GM18498 (cell line): ENCODE results near the gene FCHSD2.
"Not testable (repeated sequence)": the region's sequence is repeated elsewhere in the genome, so short reads cannot be mapped to it uniquely, and the experiment has no call there.

Experiments
- ATAC-seq: cut with Tn5 transposase; IDR thresholded peaks from one replicate; pipeline ENCODE4 v1.9.1; 2021; ENCODE audit warnings: mild to moderate bottlenecking, moderate library complexity; ENCODE audit not compliant: unreplicated experiment

The FCHSD2 gene

DNA sequence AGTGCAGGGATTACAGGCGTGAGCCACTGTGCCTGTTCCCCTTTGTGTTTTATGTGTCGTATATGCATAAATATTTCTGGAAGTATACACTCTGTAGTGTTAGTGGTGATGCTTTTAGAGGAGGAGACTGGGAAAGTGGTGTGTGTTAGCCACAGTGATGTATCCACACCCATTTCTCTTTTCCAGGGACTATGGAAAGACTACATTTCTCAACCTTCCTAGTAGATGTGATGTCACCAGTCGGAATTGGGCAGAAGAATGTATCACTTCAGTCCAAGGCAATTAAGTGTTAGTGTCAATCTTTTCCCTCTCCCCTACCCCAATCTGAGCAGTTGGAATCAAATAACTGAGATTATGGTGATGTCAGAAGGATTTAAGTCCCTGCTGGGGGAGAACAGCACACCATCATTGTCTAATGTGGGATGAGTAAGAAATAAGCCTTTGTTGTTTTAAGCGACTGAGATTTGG, 333.8 kb downstream of the FCHSD2 start:
- ATAC-seq: no peak

DNA sequence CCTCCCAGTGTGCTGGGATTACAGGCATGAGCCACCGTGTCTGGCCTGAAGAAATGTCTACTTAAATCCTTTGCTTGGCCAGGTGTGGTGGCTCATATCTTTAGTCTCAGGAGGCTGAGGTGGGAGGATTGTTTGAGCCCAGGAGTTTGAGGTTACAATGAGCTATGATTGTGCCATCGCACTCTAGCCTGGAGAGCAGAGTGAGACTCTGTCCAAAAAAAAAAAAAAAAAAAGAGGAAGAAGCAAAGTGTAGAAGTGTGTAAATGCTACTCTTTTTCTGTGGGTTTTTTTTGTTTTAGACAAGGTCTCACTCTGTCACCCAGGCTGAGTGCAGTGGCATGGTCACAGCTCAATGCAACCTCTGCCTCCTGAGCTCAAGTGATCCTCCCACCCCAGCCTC, 334.3 kb downstream of the FCHSD2 start:
- ATAC-seq: no peak

DNA sequence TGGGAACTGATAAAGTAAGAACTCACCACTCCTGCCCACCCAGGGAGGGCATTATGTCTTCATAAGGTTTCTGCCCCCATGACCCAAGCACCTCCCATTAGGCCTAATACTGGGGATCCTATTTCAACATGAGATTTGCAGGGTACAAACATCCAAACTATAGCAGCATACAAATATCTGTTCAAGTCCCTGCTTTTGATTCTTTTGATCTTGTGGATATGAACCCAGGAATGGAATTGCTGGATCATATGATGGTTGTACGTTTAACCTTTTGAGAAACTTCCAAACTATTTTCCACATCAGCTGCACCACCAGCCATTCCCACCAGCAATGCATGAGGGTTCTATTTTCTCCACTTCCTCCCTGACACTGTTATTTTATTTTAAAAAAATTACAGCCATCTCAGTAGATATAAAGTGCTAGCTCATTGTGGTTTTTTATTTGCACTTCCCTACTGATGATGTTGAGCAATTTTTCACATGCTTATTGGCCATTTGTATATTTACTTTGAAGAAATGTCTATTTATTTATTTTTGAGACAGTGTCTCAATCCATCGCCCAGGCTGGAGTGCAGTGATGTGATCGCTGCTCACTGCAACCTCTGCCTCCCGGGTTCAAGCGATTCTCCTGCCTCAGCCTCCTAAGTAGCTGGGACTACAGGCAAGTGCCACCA, 335.0 kb downstream of the FCHSD2 start:
- no peak for ATAC-seq

DNA sequence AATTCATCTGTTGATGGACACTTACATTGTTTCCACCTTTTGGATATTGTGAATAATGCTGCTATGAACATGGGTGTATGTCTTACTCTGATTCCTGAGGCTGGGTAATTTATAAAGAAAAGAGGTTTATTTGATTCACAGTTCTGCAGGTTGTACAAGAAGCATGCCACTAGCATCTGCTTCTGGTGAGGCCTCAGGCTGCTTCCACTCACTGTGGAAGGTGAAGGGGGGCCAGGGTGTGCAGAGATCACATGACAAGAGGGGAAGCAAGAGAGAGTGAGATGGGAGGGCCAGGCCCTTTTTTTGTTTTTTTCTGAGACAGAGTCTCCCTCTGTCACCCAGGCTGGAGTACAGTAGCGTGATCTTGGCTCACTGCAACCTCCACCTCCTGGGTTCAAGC, 335.7 kb downstream of the FCHSD2 start:
- not testable (repeated sequence) for ATAC-seq

DNA sequence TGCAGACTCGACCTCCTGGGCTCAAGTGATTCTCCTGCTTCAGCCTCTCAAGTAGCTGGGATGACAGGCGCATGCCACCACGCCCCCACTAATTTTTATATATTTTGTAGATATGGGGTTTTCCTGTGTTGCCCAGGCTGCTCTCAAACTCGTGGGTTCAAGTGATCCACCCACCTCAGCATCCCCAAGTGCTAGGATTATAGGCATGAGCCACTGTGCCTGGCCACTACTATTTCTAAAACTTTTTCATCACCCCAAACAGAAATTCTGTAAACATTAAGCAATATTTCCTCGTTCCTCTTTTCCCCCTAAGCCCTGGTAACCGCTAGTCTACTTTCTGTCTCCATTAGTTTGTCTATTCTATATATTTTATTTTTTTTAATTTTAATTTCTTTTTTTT, 336.9 kb downstream of the FCHSD2 start:
- ATAC-seq: no peak

DNA sequence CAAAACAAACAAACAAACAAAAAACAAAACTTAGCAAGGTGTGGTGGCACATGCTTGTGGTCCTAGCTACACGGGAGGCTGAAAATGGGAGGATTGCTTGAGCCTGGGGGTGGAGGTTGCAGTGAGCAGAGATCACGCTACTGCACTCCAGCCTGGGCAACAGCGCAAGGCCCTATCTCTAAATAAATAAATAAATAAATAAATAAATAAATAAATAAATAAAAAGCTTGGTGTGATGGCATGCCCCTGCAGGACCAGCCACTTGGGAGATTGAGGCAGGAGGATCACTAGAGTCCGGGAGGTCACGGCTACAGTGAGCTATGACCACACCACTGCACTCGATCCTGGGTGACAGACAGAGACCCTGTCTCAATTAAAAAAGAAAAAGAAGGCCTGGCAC, 339.3 kb downstream of the FCHSD2 start:
- no peak for ATAC-seq

DNA sequence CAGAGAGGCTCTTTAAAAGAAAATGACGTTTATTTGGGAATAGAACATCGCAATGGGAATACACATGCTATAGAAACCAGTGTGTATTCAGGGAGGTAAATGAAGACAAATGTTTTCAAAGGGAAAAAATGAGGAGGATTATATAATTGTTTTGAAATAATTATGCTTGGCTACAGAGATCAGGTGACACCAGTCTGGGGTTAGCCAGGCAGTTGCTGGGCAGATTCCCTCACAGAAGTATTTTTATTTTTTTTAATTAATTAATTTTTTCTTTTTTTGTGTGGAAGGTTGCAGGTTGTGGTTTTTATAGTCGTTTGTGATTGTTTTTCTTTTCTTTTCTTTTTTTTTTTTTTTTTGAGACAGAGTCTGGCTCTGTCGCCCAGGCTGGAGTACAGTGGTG, 342.7 kb downstream of the FCHSD2 start:
- no peak for ATAC-seq

DNA sequence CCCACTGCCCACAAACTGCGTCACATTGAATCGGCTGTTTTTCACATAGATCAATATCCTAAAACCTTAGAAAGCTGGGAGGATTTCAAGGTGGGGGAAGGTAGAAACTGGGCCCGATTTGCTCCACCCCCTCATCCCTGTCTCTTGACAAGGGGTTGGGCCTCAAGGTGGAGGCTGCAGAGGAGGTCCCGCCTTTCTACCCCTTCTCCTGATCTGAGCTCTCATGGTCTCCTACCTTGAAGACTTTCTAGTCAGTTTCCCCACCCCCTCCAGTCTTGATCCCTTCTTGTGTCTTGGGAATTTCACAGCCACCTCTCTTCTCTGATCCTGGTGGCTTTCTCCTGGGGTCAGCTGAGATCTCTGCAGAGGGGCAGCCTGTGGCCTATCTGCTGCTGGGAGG, 343.8 kb downstream of the FCHSD2 start:
- ATAC-seq: no peak

DNA sequence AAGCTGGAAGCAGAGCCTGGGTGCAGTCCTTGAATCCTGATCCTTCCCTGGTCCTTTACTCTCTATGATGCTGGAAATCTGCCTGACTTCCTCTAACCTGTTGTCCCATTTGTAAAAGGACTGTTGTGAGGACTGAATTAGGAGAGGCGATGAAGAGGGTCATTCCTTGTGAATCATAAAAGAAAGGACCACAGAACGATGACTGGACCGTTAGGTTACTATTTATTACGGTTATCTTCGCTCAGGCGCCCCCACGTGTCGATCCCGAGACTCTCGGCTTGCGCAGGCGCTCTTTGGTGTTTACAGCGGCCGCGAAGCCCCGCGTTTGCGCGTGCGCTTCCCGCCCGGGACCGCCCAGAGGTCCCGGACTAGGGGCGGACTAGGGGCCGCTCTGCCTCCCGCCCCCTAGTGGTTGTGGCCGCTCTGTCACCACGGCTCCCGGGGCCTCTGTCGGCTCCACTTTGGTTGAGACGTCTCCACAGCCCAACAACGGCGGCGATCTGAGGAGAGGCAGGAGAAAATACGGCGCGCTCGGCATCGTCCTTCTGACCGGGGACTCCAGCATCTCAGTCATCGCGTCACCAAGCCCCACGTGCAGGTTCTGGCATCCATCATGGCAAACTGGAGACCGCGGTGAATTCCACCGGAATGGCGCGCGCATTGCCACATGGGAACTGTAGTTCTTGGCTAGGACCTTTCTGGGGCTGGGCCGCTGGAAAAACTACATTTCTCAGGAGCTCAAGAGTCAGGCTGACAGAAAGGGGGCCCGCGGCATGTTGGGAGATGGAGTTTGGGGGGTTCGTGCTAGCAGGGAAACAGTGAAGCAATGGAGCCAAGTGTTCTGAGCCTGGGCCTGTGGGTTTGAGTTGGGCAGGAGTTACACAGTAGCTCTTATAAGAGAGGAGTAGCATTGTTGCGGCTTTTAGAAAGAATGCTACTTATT, 348.4 kb downstream of the FCHSD2 start, which contains the start of gene STARD10:
TSS of gene STARD10 (minus strand) at position 623 of the 943 bp plus-strand sequence. CDS start 12,866 bp downstream, outside the sequence.
- peak; percentile 93 for ATAC-seq

DNA sequence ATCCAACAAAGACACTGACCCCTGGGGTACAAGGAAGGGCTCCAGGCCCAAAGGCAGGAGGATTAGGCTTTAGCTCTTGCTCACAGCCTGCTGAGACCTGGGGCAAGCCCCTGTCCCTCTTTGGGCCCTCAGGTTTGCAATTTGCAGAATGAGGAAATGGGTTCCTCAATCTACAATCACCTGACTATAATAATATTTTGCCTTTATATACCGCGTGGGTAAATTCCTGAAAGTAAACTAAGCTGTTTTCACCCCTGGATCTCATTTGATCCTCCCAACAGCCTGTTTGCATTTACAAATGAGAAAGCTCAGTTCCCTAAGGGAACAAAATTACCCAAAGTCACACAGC, 349.1 kb downstream of the FCHSD2 start:
- no peak for ATAC-seq

DNA sequence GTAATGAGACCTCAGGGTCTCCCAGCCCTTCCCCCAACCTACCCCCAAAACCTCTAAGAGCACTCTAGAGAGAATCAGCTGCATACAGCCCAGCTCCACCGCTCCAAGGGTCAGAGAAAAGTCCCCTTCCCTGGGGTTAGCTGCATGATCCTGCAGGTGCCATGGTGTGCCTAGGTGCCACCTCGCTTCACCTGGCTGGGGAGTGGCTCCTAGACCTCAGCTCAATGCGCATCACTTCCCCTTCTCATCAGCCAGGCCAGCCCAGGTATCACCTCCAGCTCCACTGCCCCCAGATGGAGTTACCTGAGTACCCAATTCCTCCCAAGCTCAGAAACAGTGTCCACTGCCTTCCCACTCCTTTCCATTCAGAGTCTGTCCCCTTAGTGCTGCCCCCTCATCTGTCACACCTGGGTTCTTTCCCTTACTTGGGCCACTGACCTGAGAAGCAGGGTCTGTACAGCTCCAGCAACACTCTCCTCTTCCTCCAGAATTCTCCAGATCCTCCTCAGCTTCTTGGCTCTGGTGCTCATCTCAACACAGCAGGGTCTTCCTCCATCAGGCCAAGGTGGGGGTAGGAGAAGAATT, 349.6 kb downstream of the FCHSD2 start:
- ATAC-seq: no peak

DNA sequence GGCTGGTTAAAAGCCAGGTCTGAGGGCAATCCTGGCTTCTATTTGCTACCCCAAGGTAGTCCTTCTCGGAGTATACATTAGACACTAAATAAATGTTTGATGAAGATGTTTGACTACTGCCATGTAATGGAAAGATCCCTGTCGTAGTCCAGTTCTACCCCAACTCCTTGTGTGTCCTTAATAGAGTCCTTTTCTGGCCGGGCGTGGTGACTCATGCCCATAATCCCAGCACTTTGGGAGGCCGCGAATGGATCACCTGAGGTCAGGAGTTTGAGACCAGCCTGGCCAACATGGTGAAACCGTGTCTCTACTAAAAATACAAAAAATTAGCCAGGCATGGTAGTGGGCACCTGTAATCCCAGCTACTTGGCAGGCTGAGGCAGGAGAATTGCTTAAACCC, 350.9 kb downstream of the FCHSD2 start:
- ATAC-seq: not testable (repeated sequence)

DNA sequence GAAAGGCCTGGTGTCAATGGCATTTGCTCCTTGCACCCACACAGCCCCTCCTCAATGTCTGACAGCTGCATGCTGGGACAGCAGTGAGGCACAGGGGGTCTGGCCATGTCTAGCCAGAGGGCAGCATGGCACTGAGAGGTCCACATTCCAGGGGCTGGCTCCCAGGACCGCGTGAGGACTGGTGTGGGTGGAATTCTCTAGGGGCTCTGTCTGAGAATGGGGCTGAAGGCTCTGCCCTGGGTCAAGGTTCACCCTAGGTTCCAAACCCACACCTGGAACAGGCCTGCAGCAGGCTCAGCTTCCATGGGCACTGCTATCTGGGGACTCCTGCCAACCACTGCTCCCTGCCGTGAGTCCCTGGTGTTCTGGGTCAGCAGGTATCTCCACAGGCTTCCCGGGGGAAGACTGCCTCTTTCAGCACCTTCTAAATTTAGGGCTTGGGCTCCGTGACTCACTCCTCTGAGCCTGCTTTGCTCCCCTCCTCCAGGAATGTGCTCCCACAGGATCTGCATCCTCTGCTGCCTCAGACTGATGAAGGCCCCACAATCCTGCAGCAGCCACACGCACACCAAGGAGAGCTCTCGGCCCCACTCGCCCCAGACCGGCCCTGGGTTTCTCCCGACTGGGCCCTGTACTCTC, 352.5 kb downstream of the FCHSD2 start:
- no peak for ATAC-seq

DNA sequence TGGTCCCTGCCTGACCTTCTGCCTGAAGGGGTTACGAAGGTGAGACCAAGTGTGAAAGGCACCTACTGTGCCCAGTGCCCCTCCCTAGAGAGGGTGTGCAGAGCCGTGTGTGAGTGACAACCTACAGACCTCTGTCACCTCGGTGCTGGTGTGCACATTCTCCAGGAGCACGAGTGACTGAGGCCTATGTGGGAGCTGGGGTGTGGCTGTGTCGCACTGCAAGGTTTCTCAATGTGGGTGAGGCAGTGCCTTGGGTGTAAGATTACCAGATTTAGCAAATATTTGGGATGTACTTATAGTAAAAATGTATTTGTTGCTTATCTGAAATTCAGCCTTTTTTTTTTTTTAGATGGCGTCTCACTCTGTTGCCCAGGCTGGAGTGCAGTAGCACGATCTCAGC, 353.9 kb downstream of the FCHSD2 start:
- no peak for ATAC-seq

DNA sequence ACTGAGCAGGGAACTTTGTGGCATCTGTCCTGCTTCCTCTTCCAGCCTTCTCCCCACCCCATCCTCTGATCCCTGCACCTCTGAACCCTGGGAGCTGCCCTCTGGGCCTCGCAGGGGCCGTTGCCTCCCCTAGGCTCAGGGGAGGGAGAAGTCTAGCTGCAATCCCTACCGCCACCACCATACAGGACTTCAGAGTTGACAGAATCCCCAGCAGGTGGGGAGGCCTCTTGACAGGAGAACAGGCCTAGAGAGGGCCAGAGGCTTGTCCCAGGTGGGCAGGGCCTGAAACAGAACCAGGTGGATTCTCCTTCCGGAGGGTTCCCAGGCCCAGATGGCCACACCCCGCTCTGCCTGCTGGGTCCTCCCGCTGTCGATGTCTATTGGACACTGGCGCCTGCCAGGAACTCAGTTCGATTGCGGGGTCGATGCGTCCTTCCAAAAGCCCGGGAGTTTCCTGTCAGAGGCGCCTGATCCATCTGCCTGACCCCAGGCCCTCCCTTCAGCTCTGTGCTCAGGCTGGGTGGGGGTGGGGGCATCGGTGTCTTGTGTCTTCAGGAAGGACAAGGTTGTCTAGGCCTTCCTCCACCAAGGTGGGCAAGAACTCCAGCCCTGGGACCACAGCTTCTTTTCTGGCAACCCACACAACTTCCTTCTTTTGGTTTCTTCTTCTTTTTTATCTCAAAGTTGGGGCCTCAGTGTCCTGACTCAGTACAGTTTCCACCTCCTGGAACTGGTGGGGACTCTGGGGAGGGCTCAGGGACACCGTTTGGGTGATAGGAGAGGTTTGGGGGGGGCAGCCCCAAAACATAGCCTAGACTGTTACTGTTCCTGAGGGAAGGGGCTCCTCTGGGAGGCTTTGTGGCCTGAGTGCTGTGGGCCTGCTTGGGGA, 354.7 kb downstream of the FCHSD2 start:
- no peak for ATAC-seq
